HG03045 (cell line): ENCODE data around the gene STAG3.
"Not testable (repeated sequence)": the region's sequence is repeated elsewhere in the genome, so short reads cannot be mapped to it uniquely, and the experiment has no call there.

Experiments used
- ATAC-seq: cut with Tn5 transposase; IDR thresholded peaks from one replicate; pipeline ENCODE4 v1.9.1; 2021; ENCODE audit warnings: mild to moderate bottlenecking, moderate library complexity; ENCODE audit not compliant: unreplicated experiment

STAG3 gene

DNA sequence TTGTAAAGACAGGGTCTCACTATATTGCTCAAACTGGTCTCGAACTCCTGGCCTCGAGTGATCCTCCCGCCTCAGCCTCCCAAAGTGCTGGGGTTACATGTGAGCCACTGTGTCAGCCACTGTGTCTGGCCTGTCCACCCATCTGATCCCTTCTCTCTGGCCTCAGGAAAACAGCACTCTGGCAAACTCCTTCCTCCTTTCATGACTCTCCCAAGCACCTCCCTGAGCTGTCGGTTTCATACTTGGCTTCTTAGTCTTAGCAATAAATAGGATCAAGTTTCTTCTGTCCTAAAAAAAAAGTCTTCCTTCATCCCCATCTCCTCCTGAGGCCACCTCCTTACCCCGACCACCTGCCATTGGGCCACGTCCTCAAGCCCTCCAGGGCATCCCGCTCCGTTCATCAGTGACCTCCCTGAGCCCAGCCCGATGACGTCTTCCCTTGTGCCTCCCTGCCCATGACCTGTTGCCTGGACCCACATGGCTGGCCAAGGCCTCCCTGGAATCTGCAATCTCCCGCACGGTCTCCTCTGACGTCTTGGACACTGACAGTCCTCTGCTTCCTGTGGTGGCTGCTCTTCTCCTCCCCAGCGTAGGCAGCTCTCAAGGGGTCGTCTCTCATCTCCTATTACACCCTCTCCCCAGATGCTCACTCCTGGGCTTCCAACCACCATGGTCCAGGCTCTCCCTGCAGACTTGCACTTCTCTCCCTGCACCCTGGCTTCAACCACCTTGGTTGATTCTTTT is 68.6 kb downstream of the STAG3 start:
- ATAC-seq = not testable (repeated sequence)

DNA sequence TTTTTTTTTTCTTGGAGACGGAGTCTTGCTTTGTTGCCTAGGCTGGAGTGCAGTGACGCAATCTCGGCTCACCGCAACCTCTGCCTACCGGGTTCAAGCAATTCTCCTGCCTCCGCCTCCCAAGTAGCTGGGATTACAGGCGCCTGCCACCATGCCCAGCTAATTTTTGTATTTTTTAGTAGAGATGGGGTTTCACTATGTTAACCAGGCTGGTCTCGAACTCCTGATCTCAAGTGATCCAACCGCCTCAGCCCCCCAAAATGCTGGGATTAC is 69.1 kb downstream of the STAG3 start:
- not testable (repeated sequence) for ATAC-seq

DNA sequence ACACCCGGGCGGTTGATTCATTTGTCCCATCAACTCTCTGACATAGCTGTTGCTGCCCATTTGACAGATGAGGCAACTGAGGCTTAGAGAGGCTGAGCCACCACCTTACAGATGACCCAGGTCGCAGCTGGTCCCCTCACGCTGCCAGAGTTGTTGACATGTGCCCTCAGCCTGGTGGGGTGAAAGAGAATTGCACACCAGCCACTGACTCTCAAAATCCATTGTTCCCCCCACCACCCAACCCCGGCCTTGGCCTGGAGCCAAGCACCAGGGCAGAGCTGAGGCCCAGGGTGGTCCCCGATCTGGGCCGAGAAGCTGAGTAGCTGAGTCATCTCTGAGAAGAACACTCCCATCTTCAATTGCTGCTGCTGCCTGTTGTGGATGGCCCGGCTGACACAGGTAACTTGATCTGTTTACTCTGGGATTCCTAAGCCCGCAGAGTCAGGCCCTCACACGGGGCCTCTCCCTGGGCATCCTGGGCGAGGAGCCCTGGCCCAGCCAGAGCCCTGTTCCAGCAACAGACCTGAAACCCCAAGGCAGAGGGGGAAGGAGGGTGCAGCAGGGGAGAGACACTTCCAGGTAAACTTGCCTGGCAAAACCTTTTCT is 69.5 kb downstream of the STAG3 start:
- ATAC-seq = no peak

DNA sequence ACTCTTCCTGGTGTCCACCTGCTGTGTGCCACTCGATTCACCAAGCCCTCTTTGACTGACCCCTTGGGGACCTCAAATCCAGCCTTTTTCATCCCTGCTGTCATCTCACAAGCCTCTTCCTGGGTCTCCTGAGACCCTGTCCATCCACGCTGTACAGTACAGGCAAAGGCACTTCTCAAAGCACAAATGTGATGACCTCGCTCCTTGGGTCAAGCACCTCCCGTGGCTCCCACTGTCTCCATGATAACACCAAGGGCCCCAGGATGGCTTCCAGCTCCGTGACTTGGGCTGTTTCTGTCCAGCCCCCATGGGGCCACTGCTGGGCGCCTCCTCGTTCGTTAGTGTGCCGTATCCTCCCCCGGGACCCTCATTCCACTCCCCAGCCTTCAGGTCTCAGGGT is 70.8 kb downstream of the STAG3 start:
- ATAC-seq = no peak

DNA sequence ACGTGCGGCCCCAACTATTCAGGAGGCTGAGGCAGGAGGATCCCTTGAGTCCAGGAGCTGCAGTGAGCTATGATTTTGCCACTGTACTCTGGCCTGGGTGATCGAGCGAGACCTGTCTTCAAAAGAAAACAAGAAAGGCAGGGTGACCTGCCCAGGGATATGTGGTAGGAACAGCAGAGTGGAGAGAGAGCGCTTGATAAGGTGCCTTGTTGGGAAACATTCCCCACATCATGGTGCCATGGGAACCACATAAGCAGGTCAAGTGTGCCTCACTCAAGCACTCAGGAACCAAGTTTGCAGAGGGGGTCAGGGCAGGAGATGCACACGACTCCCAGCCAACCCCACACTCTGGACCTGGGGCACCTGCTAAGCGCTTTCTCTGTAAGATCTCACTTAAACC is 79.3 kb downstream of the STAG3 start:
- ATAC-seq = no peak

DNA sequence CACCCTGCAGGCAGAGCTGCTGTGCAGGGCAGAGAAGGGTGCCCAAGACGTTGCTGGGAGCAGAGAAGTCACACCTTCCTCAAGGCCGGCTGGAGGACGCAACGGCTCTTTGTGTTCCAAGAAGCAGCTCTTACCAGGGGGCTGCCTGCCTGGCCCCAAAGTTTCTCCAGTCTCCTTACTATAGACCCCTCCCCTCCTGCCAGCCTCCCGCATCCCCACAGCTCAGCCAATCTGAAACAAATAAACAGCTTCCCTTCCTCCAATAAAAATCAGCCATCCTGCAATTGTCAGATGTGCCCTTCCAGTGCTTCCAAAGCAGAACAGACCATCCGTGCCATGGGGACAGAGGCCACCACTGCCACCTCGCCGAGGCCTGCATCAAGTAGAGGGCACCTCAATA is 82.3 kb downstream of the STAG3 start:
- not testable (repeated sequence) for ATAC-seq

DNA sequence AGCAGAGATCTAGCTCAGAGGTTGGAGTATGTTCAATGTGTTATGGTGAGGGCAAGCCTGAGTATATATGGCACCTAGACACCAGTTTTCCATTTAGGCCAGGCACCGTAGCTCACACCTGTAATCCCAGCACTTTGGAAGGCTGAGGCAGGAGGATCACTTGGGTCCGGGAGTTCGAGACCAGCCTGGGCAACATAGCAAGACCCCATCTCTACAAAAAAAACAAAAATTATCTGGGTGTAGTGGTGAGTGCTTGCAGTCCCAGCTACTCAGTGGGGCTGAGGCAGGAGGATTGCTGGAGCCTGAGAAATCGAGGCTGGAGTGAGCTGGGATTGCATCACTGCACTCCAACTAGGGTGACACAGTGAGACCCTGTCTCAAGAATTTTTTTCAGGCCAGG is 85.2 kb downstream of the STAG3 start:
- not testable (repeated sequence) for ATAC-seq
